ENCODE data around the gene SOX18. TPM values are rescaled to one million over a fixed set of nuclear protein-coding genes. Genes with fewer than 3 reads are reported as not detected.

The SOX18 gene
- total RNA-seq, 2 donors from 2014 or later: 2.3 to 2.8 TPM

- WGBS, 2 experiments (ENCODE audit: insufficient coverage in 1 of 2, insufficient read length in 1 of 2): 86 to 91% methylated on average over 12 to 15 of the region's 15 CpGs
- Mint-ChIP-seq H3K27ac (no peak overlapping the region), H3K36me3 (ENCODE audit: low read depth) (no peaks in the 10 kb centered on the region), H3K9me3 (no peaks in the 10 kb centered on the region), H3K4me3 (peak overlapping the region; percentile 46), H3K4me1 (peaks cover 16% of the 10 kb centered on the region), H3K27me3 (ENCODE audit: insufficient read depth) (peaks cover 43% of the 10 kb centered on the region)
- Histone ChIP-seq H3K4me3 (ENCODE audit: low read length) (no peak overlapping the region), H3K4me1 (ENCODE audit: control insufficient read depth, insufficient read depth, low read length) (peaks cover 17% of the 10 kb centered on the region), H3K27me3 (ENCODE audit: control insufficient read depth, insufficient read depth, low read length, poor library complexity, severe bottlenecking) (peaks cover 44% of the 10 kb centered on the region), H3K9ac (ENCODE audit: extremely low read depth, low read length, poor library complexity, severe bottlenecking) (no peak overlapping the region), H3K9me3 (ENCODE audit: control insufficient read depth, low read length) (no peaks in the 10 kb centered on the region), H3K36me3 (ENCODE audit: control insufficient read depth, insufficient read depth, low read length) (no peaks in the 10 kb centered on the region), H3K27ac (ENCODE audit: low read depth, low read length) (no peak overlapping the region)
- no peak for TF ChIP-seq CTCF (conservative IDR thresholded peaks at IDR 0.05)
- DNase-seq: no peak
Observed at GRCh38 chr20:64041040-64041780, 8.2 kb downstream of the SOX18 start.

- WGBS, 2 experiments (ENCODE audit: insufficient coverage in 1 of 2, insufficient read length in 1 of 2): 90% methylated on average over 7 to 12 of the region's 12 CpGs
- no peak for TF ChIP-seq CTCF (conservative IDR thresholded peaks at IDR 0.05)
- DNase-seq: no peak
- Histone ChIP-seq H3K4me3 (ENCODE audit: low read length) (no peak overlapping the region), H3K4me1 (ENCODE audit: control insufficient read depth, insufficient read depth, low read length) (peaks cover 19% of the 10 kb centered on the region), H3K36me3 (ENCODE audit: control insufficient read depth, insufficient read depth, low read length) (no peaks in the 10 kb centered on the region), H3K9ac (ENCODE audit: extremely low read depth, low read length, poor library complexity, severe bottlenecking) (no peak overlapping the region), H3K27me3 (ENCODE audit: control insufficient read depth, insufficient read depth, low read length, poor library complexity, severe bottlenecking) (peaks cover 44% of the 10 kb centered on the region), H3K9me3 (ENCODE audit: control insufficient read depth, low read length) (no peaks in the 10 kb centered on the region), H3K27ac (ENCODE audit: low read depth, low read length) (no peak overlapping the region)
- Mint-ChIP-seq H3K9me3 (no peaks in the 10 kb centered on the region), H3K36me3 (ENCODE audit: low read depth) (no peaks in the 10 kb centered on the region), H3K27me3 (ENCODE audit: insufficient read depth) (peaks cover 37% of the 10 kb centered on the region), H3K27ac (no peak overlapping the region), H3K4me3 (no peak overlapping the region), H3K4me1 (peaks cover 12% of the 10 kb centered on the region)
Observed at GRCh38 chr20:64040231-64041039, 9.0 kb downstream of the SOX18 start.

- peaks cover 15% of the 10 kb centered on the region for H3K4me1 Mint-ChIP-seq
- Histone ChIP-seq H3K4me1 (ENCODE audit: control insufficient read depth, insufficient read depth, low read length) (peaks cover 19% of the 10 kb centered on the region), H3K27me3 (ENCODE audit: control insufficient read depth, insufficient read depth, low read length, poor library complexity, severe bottlenecking) (peaks cover 44% of the 10 kb centered on the region), H3K9ac (ENCODE audit: extremely low read depth, low read length, poor library complexity, severe bottlenecking) (no peak overlapping the region), H3K36me3 (ENCODE audit: control insufficient read depth, insufficient read depth, low read length) (no peaks in the 10 kb centered on the region), H3K4me3 (ENCODE audit: low read length) (peak overlapping the region; percentile 60), H3K9me3 (ENCODE audit: control insufficient read depth, low read length) (no peaks in the 10 kb centered on the region), H3K27ac (ENCODE audit: low read depth, low read length) (no peak overlapping the region)
- DNase-seq: no peak
- H3K36me3 Mint-ChIP-seq (ENCODE audit: low read depth): peaks cover under 1% of the 10 kb centered on the region
- TF ChIP-seq CTCF (conservative IDR thresholded peaks at IDR 0.05): peak; percentile 10
- WGBS, 2 experiments (ENCODE audit: insufficient coverage in 1 of 2, insufficient read length in 1 of 2): 27 to 41% methylated on average over 8 to 17 of the region's 17 CpGs
- H3K4me3 Mint-ChIP-seq: peak overlapping the region; percentile 52
- peaks cover 32% of the 10 kb centered on the region for H3K27me3 Mint-ChIP-seq (ENCODE audit: insufficient read depth)
- H3K9me3 Mint-ChIP-seq: no peaks in the 10 kb centered on the region
- H3K27ac Mint-ChIP-seq: no peak overlapping the region
Observed at GRCh38 chr20:64039293-64040160, 9.9 kb downstream of the SOX18 start.
